ENCODE results near the gene HARS2. TPM values are rescaled to one million over a fixed set of nuclear protein-coding genes. Genes with fewer than 3 reads are reported as not detected.

HARS2 gene
- total and polyA plus RNA-seq, 10 of the 15 experiments (the other 5 are each of a cell fraction or from before 2014, with no cell fraction given), result 9.3 to 34.3 (median 24.8) TPM

GRCh38 chr5:140690941-140691924 lies at the start of gene HARS2, which contains the start of gene HARS1 (continued):
- TF ChIP-seq DPF2 (IDR thresholded peaks at IDR 0.05), result peak; percentile 51; the same call in 1 of the 2 replicates
- peak; percentile 24 for TF ChIP-seq BACH1 (IDR thresholded peaks at IDR 0.05; ENCODE audit: borderline replicate concordance)
- peak; percentile 72 for TF ChIP-seq MLLT1 (IDR thresholded peaks at IDR 0.05)
- no peak for TF ChIP-seq USF2 (IDR thresholded peaks at IDR 0.05; ENCODE audit: borderline replicate concordance, low read depth, low read length)
- TF ChIP-seq SPI1 (IDR thresholded peaks at IDR 0.05; ENCODE audit: borderline replicate concordance, insufficient read depth, low read depth, low read length), result peak; percentile 14; the same call in 1 of the 2 replicates
- no peak for TF ChIP-seq RFX5 (IDR thresholded peaks at IDR 0.05; ENCODE audit: low read depth, low read length)
- TF ChIP-seq TBL1XR1 (IDR thresholded peaks at IDR 0.05; ENCODE audit: low read depth, low read length), result peak; percentile 31; the same call in 1 of the 2 replicates
- TF ChIP-seq SUPT20H (IDR thresholded peaks at IDR 0.05; ENCODE audit: borderline replicate concordance, control insufficient read depth, low read depth, low read length), result no peak
- 0 out of 2 replicates have a peak, but pooled peaks have one; percentile 27 for TF ChIP-seq RCOR1 (conservative IDR thresholded peaks at IDR 0.05; ENCODE audit: low read depth, low read length)
- TF ChIP-seq ETV6 (conservative IDR thresholded peaks at IDR 0.05 in 1 of 2, IDR thresholded peaks at IDR 0.05 in 1 of 2; ENCODE audit: borderline replicate concordance in 1 of 2, low read depth in 1 of 2), result peak in 1 of 2 experiments; percentile 79; a peak in 1 of 4 replicates
- no peak for TF ChIP-seq FOS (IDR thresholded peaks at IDR 0.05; ENCODE audit: borderline replicate concordance, extremely low read depth, insufficient read length)
- TF ChIP-seq JUND (IDR thresholded peaks at IDR 0.05; ENCODE audit: low read depth, low read length), result no peak
- peak in 1 of 2 experiments; percentile 61; a peak in 1 of 4 replicates for TF ChIP-seq SRF (IDR thresholded peaks at IDR 0.05; ENCODE audit: low read depth in 2 of 2, low read length in 2 of 2)
- TF ChIP-seq ZZZ3 (IDR thresholded peaks at IDR 0.05; ENCODE audit: control insufficient read depth, insufficient read length, low read depth), result no peak
- TF ChIP-seq ZNF384 (IDR thresholded peaks at IDR 0.05; ENCODE audit: borderline replicate concordance, low read depth, low read length), result no peak
- TF ChIP-seq RBBP5 (conservative IDR thresholded peaks at IDR 0.05), result no peak
- TF ChIP-seq, protein P1, sequence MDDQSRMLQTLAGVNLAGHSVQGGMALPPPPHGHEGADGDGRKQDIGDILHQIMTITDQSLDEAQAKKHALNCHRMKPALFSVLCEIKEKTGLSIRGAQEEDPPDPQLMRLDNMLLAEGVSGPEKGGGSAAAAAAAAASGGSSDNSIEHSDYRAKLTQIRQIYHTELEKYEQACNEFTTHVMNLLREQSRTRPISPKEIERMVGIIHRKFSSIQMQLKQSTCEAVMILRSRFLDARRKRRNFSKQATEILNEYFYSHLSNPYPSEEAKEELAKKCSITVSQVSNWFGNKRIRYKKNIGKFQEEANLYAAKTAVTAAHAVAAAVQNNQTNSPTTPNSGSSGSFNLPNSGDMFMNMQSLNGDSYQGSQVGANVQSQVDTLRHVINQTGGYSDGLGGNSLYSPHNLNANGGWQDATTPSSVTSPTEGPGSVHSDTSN (IDR thresholded peaks at IDR 0.05; ENCODE audit: insufficient replicate concordance, low read depth, low read length), result peak; percentile 19
- TF ChIP-seq NRF1 (conservative IDR thresholded peaks at IDR 0.05; ENCODE audit: low read depth, low read length), result no peak
- TF ChIP-seq RAD51 (IDR thresholded peaks at IDR 0.05), result no peak
- peak; percentile 92 for TF ChIP-seq TAF1 (IDR thresholded peaks at IDR 0.05; ENCODE audit: borderline replicate concordance, low read depth, low read length)
- no peak for TF ChIP-seq ZNF274 (IDR thresholded peaks at IDR 0.05; ENCODE audit: insufficient read depth, insufficient read length)
- TF ChIP-seq ZSCAN29 (IDR thresholded peaks at IDR 0.05), result no peak
- TF ChIP-seq TCF12 (IDR thresholded peaks at IDR 0.05; ENCODE audit: low read depth, low read length), result no peak
- no peak for TF ChIP-seq NFYA (IDR thresholded peaks at IDR 0.05; ENCODE audit: borderline replicate concordance, low read depth, low read length)
- TF ChIP-seq TARDBP (IDR thresholded peaks at IDR 0.05; ENCODE audit: borderline replicate concordance), result no peak; the same call in 1 of the 2 replicates
- no peak for TF ChIP-seq NFXL1 (IDR thresholded peaks at IDR 0.05; ENCODE audit: borderline replicate concordance)
- TF ChIP-seq YY1 (IDR thresholded peaks at IDR 0.05; ENCODE audit: low read depth, low read length), result peak; percentile 80
- no peak for TF ChIP-seq ZNF24 (IDR thresholded peaks at IDR 0.05)

All from GM12878 (cell line).